ENCODE measurements around the gene MKRN2OS.

The MKRN2OS gene

GRCh38 chr3:12571986-12572385, 26.7 kb upstream of the MKRN2OS start:
- TF ChIP-seq CTCF (IDR thresholded peaks at IDR 0.05; ENCODE audit: control extremely low read depth, extremely low read depth, low read depth, missing control alignments): no peak
- POLR2A ChIA-PET: no interaction called here

GRCh38 chr3:12569836-12570235, 24.5 kb upstream of the MKRN2OS start:
- POLR2A ChIA-PET: no interaction called here
- no peak for TF ChIP-seq CTCF (IDR thresholded peaks at IDR 0.05; ENCODE audit: control extremely low read depth, extremely low read depth, low read depth, missing control alignments)
- DNase-seq (ENCODE audit: extremely low spot score): no peak
- CTCF ChIA-PET: interaction anchor here (1.4 kb wide), 1 partner anchor 9 kb away, joined by 4 read pairs; no protein-coding TSS in a partner anchor

More at GRCh38 chr3:12571986-12572385, 26.7 kb upstream of the MKRN2OS start:
- CTCF ChIA-PET: interaction anchor here (1.0 kb wide), 2 partner anchors 13 to 15 kb away, joined by 3 read pairs; no protein-coding TSS in a partner anchor
- DNase-seq (ENCODE audit: extremely low spot score): no peak

GRCh38 chr3:12568747-12569146, 23.4 kb upstream of the MKRN2OS start:
- DNase-seq (ENCODE audit: extremely low spot score): no peak
- POLR2A ChIA-PET: no interaction called here
- TF ChIP-seq CTCF (IDR thresholded peaks at IDR 0.05; ENCODE audit: control extremely low read depth, extremely low read depth, low read depth, missing control alignments): no peak
- CTCF ChIA-PET: interaction anchor here (1.4 to 1.6 kb wide), 2 partner anchors 10 kb away, joined by 4 read pairs; no protein-coding TSS in a partner anchor

- TF ChIP-seq CTCF (IDR thresholded peaks at IDR 0.05; ENCODE audit: control extremely low read depth, extremely low read depth, low read depth, missing control alignments): no peak
- POLR2A ChIA-PET: no interaction called here
- no peak for DNase-seq (ENCODE audit: extremely low spot score)
- CTCF ChIA-PET: no interaction called here
These were observed 21.7 kb upstream of the MKRN2OS start for GRCh38 chr3:12566976-12567375.

GRCh38 chr3:12562451-12562850, 17.2 kb upstream of the MKRN2OS start:
- no peak for DNase-seq (ENCODE audit: extremely low spot score)
- no peak for TF ChIP-seq CTCF (IDR thresholded peaks at IDR 0.05; ENCODE audit: control extremely low read depth, extremely low read depth, low read depth, missing control alignments)
- ChIA-PET POLR2A (interaction anchor here (1.3 kb wide), 1 partner anchor 20 kb away, joined by 4 read pairs; no protein-coding TSS in a partner anchor), CTCF (no interaction called here)

GRCh38 chr3:12561397-12561796, 16.1 kb upstream of the MKRN2OS start:
- POLR2A ChIA-PET: no interaction called here
- CTCF ChIA-PET: interaction anchor here (1.1 to 1.5 kb wide), 2 partner anchors 12 to 16 kb away, joined by 3 to 4 read pairs; no protein-coding TSS in a partner anchor
- no peak for DNase-seq (ENCODE audit: extremely low spot score)
- no peak for TF ChIP-seq CTCF (IDR thresholded peaks at IDR 0.05; ENCODE audit: control extremely low read depth, extremely low read depth, low read depth, missing control alignments)
